ENCODE data around the gene MPZ.

Gene MPZ

DNA sequence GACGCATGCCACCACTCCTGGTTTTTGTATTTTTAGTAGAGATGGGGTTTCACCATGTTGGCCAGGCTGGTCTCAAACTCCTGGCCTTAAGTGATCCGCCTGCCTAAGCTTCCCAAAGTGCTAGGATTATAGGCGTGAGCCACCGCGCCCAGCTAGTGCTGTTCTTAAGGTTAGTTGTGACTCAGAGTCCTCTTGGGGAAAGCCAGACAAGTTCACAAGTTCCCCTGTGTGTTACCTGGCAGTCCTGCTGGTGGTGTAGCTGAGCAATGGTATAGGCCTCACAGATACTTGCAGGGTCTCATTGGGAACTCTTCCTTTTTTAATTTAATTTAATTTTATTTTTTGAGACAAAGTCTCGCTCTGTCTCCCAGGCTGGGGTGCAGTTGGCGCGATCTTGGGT, 47.3 kb upstream of the MPZ start:
- Histone ChIP-seq H3K27ac (ENCODE audit: extremely low read depth, low read depth, low read length) (no peak overlapping the region), H3K36me3 (ENCODE audit: control insufficient read depth in 2 of 2, insufficient read depth in 1 of 2, low read length in 2 of 2) (peaks cover 9 to 41% of the 10 kb centered on the region in 2 experiments; a peak in 2 of 3 replicates), H3K4me3 (ENCODE audit: low read depth, low read length) (no peak overlapping the region), H3K4me1 (ENCODE audit: control insufficient read depth, insufficient read depth, low read length) (no peaks in the 10 kb centered on the region), H3K9me3 (ENCODE audit: control insufficient read depth, insufficient read depth, low read depth, low read length) (no peaks in the 10 kb centered on the region)
- CTCF ChIA-PET: interaction anchor here (0.8 to 1.5 kb wide), 2 partner anchors 11 to 25 kb away, joined by 4 to 9 read pairs; partner anchors contain the start of gene CFAP126
- TF ChIP-seq YY1 (tag by site-specific recombination; IDR thresholded peaks at IDR 0.05) (no peak), ZNF707 (tag by site-specific recombination; IDR thresholded peaks at IDR 0.05) (no peak), ZNF830 (tag by site-specific recombination; IDR thresholded peaks at IDR 0.05; ENCODE audit: low read depth) (no peak), ZNF292 (tag by site-specific recombination; IDR thresholded peaks at IDR 0.05; ENCODE audit: borderline replicate concordance, low read depth) (no peak), ZNF202 (tag by site-specific recombination; IDR thresholded peaks at IDR 0.05; ENCODE audit: borderline replicate concordance) (no peak), OVOL3 (tag by site-specific recombination; IDR thresholded peaks at IDR 0.05) (no peak), ZNF211 (tag by site-specific recombination; IDR thresholded peaks at IDR 0.05; ENCODE audit: low read depth) (no peak), GLI2 (tag by site-specific recombination; IDR thresholded peaks at IDR 0.05; ENCODE audit: borderline replicate concordance, low read depth) (no peak), ZNF530 (tag by site-specific recombination; IDR thresholded peaks at IDR 0.05; ENCODE audit: low read depth) (no peak)
- POLR2A ChIA-PET: no interaction called here

- Histone ChIP-seq H3K9me3 (ENCODE audit: control insufficient read depth, insufficient read depth, low read depth, low read length) (no peaks in the 10 kb centered on the region), H3K4me3 (ENCODE audit: low read depth, low read length) (no peak overlapping the region), H3K27ac (ENCODE audit: extremely low read depth, low read depth, low read length) (no peak overlapping the region), H3K4me1 (ENCODE audit: control insufficient read depth, insufficient read depth, low read length) (no peaks in the 10 kb centered on the region), H3K36me3 (ENCODE audit: control insufficient read depth in 2 of 2, insufficient read depth in 1 of 2, low read length in 2 of 2) (peaks cover 6 to 42% of the 10 kb centered on the region in 2 experiments; a peak in 2 of 3 replicates)
- ChIA-PET POLR2A (no interaction called here), CTCF (interaction anchor here (0.6 kb wide), 1 partner anchor 27 kb away, joined by 4 read pairs; no protein-coding TSS in a partner anchor)
- no peak for TF ChIP-seq ZNF114 (tag by site-specific recombination; IDR thresholded peaks at IDR 0.05)
- no peak for TF ChIP-seq ZNF423 (tag by site-specific recombination; IDR thresholded peaks at IDR 0.05)
- TF ChIP-seq SP7 (tag by site-specific recombination; IDR thresholded peaks at IDR 0.05): no peak
- no peak for TF ChIP-seq ZNF362 (tag by site-specific recombination; IDR thresholded peaks at IDR 0.05)
- TF ChIP-seq ZNF624 (tag by site-specific recombination; IDR thresholded peaks at IDR 0.05): no peak
- no peak for TF ChIP-seq ZNF548 (tag by site-specific recombination; IDR thresholded peaks at IDR 0.05)
- no peak for TF ChIP-seq ZNF792 (tag by site-specific recombination; IDR thresholded peaks at IDR 0.05)
- TF ChIP-seq, protein P1, sequence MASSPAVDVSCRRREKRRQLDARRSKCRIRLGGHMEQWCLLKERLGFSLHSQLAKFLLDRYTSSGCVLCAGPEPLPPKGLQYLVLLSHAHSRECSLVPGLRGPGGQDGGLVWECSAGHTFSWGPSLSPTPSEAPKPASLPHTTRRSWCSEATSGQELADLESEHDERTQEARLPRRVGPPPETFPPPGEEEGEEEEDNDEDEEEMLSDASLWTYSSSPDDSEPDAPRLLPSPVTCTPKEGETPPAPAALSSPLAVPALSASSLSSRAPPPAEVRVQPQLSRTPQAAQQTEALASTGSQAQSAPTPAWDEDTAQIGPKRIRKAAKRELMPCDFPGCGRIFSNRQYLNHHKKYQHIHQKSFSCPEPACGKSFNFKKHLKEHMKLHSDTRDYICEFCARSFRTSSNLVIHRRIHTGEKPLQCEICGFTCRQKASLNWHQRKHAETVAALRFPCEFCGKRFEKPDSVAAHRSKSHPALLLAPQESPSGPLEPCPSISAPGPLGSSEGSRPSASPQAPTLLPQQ (tag by site-specific recombination; IDR thresholded peaks at IDR 0.05): no peak
- no peak for TF ChIP-seq TSHZ1 (tag by site-specific recombination; IDR thresholded peaks at IDR 0.05; ENCODE audit: borderline replicate concordance)
- TF ChIP-seq ZNF311 (tag by site-specific recombination; IDR thresholded peaks at IDR 0.05; ENCODE audit: borderline replicate concordance): no peak
- TF ChIP-seq ZNF221 (tag by site-specific recombination; IDR thresholded peaks at IDR 0.05; ENCODE audit: borderline replicate concordance): no peak
- TF ChIP-seq ZNF366 (tag by site-specific recombination; conservative IDR thresholded peaks at IDR 0.05): no peak
- TF ChIP-seq, protein P2, sequence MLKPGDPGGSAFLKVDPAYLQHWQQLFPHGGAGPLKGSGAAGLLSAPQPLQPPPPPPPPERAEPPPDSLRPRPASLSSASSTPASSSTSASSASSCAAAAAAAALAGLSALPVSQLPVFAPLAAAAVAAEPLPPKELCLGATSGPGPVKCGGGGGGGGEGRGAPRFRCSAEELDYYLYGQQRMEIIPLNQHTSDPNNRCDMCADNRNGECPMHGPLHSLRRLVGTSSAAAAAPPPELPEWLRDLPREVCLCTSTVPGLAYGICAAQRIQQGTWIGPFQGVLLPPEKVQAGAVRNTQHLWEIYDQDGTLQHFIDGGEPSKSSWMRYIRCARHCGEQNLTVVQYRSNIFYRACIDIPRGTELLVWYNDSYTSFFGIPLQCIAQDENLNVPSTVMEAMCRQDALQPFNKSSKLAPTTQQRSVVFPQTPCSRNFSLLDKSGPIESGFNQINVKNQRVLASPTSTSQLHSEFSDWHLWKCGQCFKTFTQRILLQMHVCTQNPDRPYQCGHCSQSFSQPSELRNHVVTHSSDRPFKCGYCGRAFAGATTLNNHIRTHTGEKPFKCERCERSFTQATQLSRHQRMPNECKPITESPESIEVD (tag by site-specific recombination; IDR thresholded peaks at IDR 0.05): no peak
- TF ChIP-seq ZNF140 (tag by site-specific recombination; IDR thresholded peaks at IDR 0.05): no peak
- no peak for TF ChIP-seq ZNF521 (tag by site-specific recombination; IDR thresholded peaks at IDR 0.05)
- TF ChIP-seq ZNF623 (tag by site-specific recombination; IDR thresholded peaks at IDR 0.05): no peak
Measured at GRCh38 chr1:161351482-161351881, 41.7 kb upstream of the MPZ start.
